ENCODE measurements around the gene UCK2. TPM values are rescaled to one million over a fixed set of nuclear protein-coding genes. Genes with fewer than 3 reads are reported as not detected.

Gene UCK2
- total RNA-seq, 1 experiment from 2014 or later, result 77.9 TPM

DNA sequence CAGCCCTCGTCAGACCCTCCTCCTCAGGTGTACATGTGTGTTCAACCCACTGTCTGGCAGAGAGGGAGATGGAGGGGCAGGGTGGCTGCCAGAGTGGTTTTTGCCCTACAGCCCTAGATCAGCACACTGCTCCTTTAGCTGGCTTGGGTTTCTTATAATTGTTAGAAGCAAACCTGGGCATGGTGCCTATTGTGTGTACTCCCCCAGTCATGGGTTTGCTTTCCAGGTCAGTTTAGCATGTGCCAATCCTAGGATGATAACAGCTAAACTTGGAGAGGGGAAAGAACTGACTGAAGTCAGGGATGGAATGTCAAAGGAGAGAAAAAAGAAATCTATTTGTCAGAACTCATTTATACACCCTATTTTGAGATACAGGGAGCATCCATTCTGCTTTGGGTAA lies 63.3 kb downstream of the UCK2 start:
- H3K79me2 ChIP-seq (ENCODE audit: insufficient read depth, low read length), result peaks cover 15% of the 10 kb centered on the region; the same call in 1 of the 2 replicates
- no CpG with 5 or more reads among the region's 1 CpG for WGBS (ENCODE audit: extremely low coverage, insufficient read length, low lambda C conversion rate)

More for the DNA sequence above, 63.3 kb downstream of the UCK2 start:
- no peak for DNase-seq
- H3K4me2 ChIP-seq (ENCODE audit: insufficient read depth, insufficient read length, low read length), result no peak overlapping the region
- peaks cover 3% of the 10 kb centered on the region for H3K79me1 ChIP-seq (ENCODE audit: insufficient read depth, low read depth, low read length, poor library complexity, severe bottlenecking)
- H3T11ph ChIP-seq (ENCODE audit: low read length), result no peak overlapping the region
- H3K4ac ChIP-seq (ENCODE audit: low read depth, low read length), result no peak overlapping the region
- no peak overlapping the region for H2AFZ ChIP-seq (ENCODE audit: low read length)
- Mint-ChIP-seq H3K27me3 (ENCODE audit: low read depth) (no peaks in the 10 kb centered on the region), H3K9me3 (peaks cover 0 to 3% of the 10 kb centered on the region in 2 experiments; a peak in 2 of 5 replicates), H3K27ac (peak overlapping the region in 2 of 3 experiments; percentile 17 to 29; a peak in 1 of 7 replicates), H3K36me3 (ENCODE audit: insufficient read depth in 1 of 3, low read depth in 3 of 3) (peaks cover 38 to 59% (median 55%) of the 10 kb centered on the region in 3 experiments), H3K4me1 (0 out of 4 replicates have a peak, but pooled peaks cover 0 to 5% of the 10 kb centered on the region in 2 experiments), H3K4me3 (no peak overlapping the region)
- H3K27ac ChIP-seq (ENCODE audit: insufficient read length, low read depth, low read length), result no peak overlapping the region
- TF ChIP-seq, protein P1, sequence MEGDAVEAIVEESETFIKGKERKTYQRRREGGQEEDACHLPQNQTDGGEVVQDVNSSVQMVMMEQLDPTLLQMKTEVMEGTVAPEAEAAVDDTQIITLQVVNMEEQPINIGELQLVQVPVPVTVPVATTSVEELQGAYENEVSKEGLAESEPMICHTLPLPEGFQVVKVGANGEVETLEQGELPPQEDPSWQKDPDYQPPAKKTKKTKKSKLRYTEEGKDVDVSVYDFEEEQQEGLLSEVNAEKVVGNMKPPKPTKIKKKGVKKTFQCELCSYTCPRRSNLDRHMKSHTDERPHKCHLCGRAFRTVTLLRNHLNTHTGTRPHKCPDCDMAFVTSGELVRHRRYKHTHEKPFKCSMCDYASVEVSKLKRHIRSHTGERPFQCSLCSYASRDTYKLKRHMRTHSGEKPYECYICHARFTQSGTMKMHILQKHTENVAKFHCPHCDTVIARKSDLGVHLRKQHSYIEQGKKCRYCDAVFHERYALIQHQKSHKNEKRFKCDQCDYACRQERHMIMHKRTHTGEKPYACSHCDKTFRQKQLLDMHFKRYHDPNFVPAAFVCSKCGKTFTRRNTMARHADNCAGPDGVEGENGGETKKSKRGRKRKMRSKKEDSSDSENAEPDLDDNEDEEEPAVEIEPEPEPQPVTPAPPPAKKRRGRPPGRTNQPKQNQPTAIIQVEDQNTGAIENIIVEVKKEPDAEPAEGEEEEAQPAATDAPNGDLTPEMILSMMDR (conservative IDR thresholded peaks at IDR 0.05), result no peak
- H2BK15ac ChIP-seq (ENCODE audit: low read depth, low read length), result no peak overlapping the region
- H2AK5ac ChIP-seq (ENCODE audit: insufficient read length, low read length), result no peak overlapping the region
- H2BK5ac ChIP-seq (ENCODE audit: insufficient read length, low read length), result no peak overlapping the region
- no peaks in the 10 kb centered on the region for H3K27me3 ChIP-seq (ENCODE audit: insufficient read depth, low read length)
- H3K4me1 ChIP-seq (ENCODE audit: insufficient read depth, low read length), result no peaks in the 10 kb centered on the region
- H4K20me1 ChIP-seq (ENCODE audit: control insufficient read depth, insufficient read depth, insufficient read length), result no peaks in the 10 kb centered on the region
- H4K5ac ChIP-seq (ENCODE audit: insufficient read length, low read depth, low read length), result no peak overlapping the region
- H3K23me2 ChIP-seq (ENCODE audit: insufficient read length, low read depth, low read length, poor library complexity, severe bottlenecking), result no peaks in the 10 kb centered on the region
- H4K8ac ChIP-seq (replicated peaks; ENCODE audit: insufficient read length, low read depth, low read length), result no peak overlapping the region
- no peak overlapping the region for H3K9ac ChIP-seq (ENCODE audit: extremely low read depth, insufficient read length, low read length)
- H2BK20ac ChIP-seq (ENCODE audit: low read depth, low read length, poor library complexity, severe bottlenecking), result no peak overlapping the region
- no peaks in the 10 kb centered on the region for H3K9me3 ChIP-seq (ENCODE audit: control insufficient read depth, low read depth, low read length)
- H3K56ac ChIP-seq (ENCODE audit: insufficient read length, low read depth, low read length), result no peak overlapping the region
- no peak overlapping the region for H3K18ac ChIP-seq (ENCODE audit: insufficient read length, low read depth, low read length)
- H3K23ac ChIP-seq (ENCODE audit: insufficient read length, low read depth, low read length), result no peak overlapping the region
- H2BK12ac ChIP-seq (ENCODE audit: insufficient read length, low read depth, low read length), result no peak overlapping the region
- H2BK120ac ChIP-seq (ENCODE audit: low read depth, low read length, poor library complexity, severe bottlenecking), result no peak overlapping the region
- H4K91ac ChIP-seq (ENCODE audit: insufficient read length, low read depth, low read length), result no peak overlapping the region
- H3K14ac ChIP-seq (ENCODE audit: insufficient read depth, low read length), result no peak overlapping the region
